GM08714 (cell line): ENCODE data around the gene PUM1.

Experiments
- H3K4me3 ChIP-seq: fragments of 200-500 bp; sonication (Bioruptor generic); 2 replicates; pipeline ENCODE4 v1.5.1; 2014; ENCODE audit warnings: mild to moderate bottlenecking, low read length, inconsistent platforms
- ZNF274 ChIP-seq: IDR thresholded peaks from 2 replicates; pipeline ENCODE4 v1.6.1; 2012; ENCODE audit warnings: mild to moderate bottlenecking, low read depth, low read length

The PUM1 gene

DNA sequence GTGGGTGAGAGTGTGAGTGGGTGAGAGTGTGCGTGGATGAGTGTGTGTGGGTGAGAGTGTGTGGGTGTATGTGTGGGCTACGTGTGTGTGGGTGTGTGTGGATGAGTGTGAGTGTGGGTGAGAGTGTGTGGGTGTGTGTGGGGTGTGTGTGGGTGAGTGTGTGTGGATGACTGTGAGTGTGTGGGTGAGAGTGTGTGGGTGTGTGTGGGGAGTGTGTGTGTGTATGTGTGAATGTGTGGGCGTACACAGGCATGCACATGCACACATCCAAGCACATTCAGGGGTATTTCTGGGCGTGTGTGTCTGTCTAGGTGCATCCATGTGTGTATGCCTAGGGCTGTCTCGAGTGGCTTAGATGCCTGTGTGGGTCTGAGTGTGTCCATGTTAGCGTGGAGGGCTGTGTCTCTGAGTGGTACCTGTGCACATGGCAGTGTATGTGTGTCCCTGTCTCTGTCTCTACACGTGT is 171.0 kb downstream of the PUM1 start:
- TF ChIP-seq ZNF274, result no peak
- no peak overlapping the region for H3K4me3 ChIP-seq

DNA sequence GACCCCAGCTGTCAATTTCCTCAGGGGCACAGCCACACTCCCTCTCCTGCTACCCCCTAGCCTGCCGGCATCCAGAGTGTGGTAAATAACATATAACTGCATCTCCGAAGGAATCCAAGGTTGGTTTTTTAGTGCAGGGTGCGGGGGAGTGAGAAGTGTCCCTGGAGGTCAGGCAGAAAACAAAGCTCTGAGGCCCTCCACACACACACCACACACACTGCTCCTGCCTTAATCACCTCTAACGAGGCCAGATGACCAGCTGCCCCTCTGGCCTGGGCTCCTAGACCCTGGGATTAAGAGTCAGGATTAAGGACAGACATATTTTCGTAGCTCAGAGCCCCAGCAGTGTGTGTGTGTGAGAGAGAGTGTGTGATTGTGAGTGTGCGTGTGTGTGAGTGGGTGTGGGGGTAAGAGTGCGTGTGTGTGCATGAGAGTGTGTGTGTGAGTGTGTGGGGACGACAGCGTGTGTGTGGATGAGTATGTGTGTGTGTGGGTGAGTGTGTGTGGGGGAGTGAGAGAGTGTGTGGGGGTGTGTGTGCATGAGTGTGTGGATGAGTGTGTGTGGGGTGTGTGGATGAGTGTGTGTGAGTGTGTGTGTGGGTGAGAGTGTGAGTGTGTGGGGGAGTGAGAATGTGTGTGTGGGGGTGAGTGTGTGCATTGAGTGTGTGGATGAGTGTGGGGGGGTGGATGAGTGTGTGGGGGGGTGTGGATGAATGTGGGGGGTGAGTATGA is 171.6 kb downstream of the PUM1 start:
- H3K4me3 ChIP-seq, result no peak overlapping the region

DNA sequence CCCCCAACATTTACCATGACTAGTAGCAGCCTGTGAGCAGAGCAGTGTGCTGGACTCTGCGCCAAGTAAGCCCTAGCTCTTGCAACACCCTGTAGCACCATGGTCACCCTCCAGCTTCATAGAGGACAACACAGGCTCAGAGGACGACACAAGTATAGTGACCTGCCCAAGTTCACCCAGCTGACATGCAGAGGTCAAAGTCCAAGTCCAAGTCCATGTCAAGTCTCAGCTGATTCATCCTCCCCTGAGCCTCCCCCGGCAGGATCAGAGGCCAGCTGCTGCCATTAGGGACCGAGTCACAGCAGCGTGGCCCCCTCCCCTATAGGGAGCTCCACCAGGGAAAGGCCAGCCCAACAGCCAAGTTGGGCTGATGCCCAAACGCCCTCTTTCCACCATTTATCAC is 172.8 kb downstream of the PUM1 start:
- H3K4me3 ChIP-seq, result no peak overlapping the region
- no peak for TF ChIP-seq ZNF274

More for the DNA sequence above, 171.6 kb downstream of the PUM1 start:
- TF ChIP-seq ZNF274, result no peak

DNA sequence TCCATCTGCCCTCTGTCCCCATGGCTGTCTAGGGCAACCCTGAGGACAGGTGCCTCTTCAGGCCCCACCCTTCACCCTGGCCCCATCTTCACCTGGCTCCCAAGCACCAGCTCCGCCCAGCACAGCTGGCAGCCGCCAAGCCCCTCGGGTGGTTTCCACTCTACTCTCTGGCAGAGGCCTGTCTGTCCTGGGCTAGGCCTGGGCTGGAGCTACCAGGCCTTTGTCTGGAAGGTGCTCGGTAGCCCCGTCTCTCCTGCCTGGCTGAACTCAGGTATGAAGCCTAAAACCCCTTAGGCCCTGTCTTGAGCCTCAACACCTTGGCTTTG is 174.3 kb downstream of the PUM1 start:
- H3K4me3 ChIP-seq, result no peak overlapping the region
- TF ChIP-seq ZNF274, result no peak

DNA sequence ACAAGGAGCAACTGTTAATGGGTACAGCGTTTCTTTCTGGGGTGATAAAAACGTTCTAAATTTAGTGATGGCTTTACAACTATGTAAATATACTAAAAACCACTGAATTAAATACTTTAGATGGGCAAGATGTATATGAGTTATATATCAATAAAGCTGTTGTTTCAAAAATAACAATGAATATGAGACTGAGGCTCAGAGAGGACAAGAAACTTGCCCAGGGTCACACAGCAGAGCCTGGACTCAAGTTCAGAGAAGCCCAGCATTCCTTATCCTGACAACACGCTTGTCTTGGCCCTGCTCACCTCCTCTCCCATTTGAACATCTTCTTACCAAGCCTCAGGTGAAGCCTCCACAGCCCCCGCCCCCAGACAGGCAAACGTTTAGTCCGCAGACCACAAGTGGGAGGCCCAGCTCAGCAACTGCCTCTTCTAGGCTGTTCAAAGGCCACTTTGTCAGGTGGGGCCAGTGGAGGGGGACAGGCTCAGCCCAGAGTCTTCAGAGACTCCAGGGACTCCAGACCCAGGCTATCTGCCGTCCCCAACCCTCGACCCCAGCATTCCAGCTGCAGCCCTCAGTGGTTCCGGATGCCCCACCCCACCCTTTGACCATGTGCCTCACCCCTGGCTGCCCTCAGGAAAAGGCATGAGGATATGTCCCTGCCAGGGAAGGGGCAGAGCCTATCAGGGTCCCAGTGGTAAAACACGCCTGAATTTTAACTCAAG is 174.9 kb downstream of the PUM1 start:
- no peak overlapping the region for H3K4me3 ChIP-seq
- TF ChIP-seq ZNF274, result no peak

DNA sequence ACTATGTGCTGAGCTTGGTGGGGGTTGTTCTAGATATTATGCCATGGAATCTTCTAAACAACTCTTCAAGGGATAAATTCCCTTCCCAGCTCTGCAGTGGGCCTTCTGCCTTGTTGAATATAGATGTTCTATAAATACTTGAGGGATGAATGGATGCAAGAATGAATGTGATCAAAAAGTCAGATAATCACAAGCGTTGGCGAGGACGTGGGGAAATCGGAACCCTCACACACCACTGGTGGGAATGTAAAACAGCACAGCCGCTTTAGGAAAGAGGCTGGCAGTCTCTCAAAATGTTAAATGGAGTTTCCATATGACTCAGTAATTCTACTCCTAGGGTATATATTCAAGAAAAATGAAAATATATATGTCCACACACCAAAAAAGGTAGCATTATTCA is 176.0 kb downstream of the PUM1 start:
- H3K4me3 ChIP-seq, result no peak overlapping the region
- no peak for TF ChIP-seq ZNF274

DNA sequence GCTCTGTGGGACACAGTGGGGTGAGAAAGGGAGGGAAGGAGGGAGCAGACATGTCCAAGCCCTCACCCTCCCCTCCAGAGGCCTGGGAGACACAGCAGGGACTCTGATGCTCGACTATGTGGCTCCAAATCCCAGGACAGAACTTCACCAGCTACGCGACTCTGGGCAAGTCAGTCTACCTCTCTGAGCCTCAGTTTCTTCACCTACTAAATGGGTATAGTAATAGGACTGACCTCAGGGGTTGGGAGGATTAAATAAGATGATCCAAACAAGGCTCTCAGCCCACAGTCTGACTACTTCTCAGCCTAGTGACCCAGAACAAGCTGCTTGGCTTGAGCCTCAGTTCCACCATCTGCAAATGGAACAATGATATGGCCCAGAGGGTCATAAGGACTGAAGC is 176.5 kb downstream of the PUM1 start:
- no peak overlapping the region for H3K4me3 ChIP-seq
- no peak for TF ChIP-seq ZNF274

DNA sequence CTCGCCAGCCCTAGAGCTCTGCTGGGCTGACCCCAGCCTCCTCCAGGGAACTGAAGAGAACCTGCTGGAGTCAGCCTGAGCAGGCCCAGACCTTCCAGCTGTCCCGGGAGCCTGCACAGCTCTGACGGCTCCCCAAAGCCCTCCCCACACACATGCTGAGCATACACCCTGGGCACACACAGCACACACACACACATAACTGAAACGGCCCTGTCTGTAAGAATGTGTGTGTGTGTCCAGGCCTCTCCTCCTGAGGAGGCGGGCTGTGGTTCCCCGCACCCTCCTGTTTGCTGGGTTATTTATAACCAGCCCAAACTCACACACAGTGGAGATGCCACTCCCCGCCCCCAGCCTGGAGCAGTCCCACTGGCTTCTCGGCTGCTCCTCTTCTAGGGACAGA is 177.1 kb downstream of the PUM1 start:
- TF ChIP-seq ZNF274, result no peak

DNA sequence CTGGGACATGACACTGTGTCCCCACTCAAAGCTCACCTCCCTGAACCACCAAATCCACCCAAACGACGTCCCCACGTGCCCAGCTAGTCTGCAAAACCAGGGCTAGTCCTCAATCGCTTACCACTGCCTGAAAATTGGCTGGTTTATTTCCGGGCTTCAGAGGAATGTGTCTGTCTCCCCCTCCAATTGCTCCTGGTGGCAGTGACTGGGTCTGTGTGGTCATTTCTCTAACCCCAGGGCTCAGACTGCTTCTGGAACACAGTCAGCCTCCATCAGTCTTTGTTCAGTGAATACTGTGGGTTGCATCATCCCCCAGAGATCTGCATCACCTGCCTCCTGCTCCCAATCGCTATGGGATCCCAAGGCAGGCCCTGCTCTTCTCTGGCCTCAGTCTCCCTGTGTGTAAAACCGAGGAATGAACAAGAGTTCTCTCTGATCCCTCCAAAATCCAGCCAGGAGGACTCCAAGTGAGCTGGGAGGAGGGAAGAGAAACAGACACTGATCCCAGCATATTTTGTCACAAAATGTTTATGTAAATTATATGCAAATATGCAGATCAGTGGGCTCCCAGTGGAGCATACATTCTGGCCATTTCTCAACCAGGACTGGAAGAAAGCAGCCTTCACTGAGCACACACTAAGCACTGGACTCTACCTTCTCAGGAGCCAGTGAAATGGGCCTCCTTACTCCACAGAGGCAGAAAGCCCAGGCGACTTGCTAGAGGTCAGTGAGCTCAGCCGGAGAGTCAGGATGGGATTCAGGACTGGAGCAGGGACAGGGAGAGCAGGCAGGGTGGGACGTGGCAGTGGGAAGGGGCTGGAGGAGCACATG is 177.8 kb downstream of the PUM1 start:
- no peak for TF ChIP-seq ZNF274
- no peak overlapping the region for H3K4me3 ChIP-seq

More for the DNA sequence above, 177.1 kb downstream of the PUM1 start:
- H3K4me3 ChIP-seq, result no peak overlapping the region

DNA sequence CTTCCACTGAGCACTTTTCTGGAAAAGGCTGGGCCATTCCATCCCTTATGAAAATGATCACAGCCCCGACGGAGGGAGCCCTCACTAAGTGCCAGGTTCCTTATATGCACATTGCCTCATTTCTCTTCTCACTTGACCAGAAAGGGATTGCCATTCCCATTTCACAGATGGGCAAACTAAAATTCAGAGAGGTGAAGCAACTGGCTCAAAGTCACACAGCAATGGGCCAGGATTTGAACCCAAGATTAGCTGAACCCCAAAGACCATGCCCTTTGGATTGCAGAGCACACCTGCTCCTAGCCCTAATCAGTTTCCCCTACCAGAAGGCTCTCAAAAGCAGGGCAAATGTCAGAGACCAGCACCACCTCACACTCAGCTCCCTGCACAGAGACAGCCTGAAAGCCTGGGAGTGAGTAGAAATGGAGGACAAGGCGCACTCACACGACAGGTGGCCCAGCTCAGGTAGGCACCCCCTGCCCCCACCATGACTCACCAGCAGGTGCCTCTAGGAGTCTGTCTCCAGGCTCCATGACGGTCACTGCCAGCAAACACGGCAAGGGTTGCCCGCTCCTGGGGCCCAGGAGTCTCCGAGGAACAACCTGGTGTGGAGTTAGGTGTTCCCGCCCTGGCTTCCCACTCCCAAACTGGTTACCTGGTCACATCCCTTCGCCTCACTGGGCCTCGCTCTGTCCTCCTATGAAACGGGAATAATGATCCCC is 178.6 kb downstream of the PUM1 start:
- H3K4me3 ChIP-seq, result no peak overlapping the region
- TF ChIP-seq ZNF274, result no peak

DNA sequence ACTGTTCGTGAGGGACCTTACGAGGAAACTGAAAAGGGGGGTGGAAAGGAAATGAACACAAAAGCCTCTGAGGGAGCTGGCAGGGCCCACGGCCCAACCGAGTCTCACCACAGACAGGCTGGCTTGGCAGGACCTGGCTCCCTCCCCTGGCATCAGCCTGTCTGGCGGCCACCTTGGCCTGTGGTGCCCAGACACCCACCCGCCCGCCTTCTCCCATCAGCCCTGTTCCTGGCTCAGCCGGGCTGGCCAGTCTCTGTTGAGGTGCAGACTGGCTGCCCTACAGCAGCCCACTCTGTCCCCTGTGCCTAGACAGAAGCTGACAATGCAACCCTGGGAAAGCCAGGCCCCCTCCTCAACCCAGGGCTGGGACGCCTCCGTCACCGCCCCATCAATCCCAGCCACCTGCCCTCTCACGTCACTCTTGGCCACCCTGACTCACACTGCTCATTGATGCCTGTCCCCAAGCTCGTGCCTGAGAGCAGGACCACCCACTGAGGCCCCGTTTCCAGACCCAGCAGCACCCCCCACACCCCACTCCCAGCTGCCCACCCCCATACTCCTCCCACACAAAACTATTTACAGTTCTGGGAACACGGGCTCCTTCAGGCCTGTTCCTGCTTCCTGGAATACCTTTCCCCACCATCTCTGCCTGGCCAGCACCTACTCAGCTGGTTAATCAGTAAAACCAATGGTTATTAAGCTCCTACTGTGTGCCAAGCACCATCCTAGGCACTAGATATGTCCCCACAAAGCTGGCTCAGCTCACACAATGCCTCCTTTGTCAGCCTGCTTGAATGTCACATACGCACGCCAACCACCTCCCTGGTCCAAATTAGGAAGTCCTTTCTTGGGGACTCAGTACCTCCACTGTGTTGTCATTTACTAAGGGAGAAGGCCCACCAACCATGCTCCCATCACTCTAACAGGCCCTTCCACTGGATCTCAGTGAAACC is 179.7 kb downstream of the PUM1 start:
- TF ChIP-seq ZNF274, result no peak

DNA sequence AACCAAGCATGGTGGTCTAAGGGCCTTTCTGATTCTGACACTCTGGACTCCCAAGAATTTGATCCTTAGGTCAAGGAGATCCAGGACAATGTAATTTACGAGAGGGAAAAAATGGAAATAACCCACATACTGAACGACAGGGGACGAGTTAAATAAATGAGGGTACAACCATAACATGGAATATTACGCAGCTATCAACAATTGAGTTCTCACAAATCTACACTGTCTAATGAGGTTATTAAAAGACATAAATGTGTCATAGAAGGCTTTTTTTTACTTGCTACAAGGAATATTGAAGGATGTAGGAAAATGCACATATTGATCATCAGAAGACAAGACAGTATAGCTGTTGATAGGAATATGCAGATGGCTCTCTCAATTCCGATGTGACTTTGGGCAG is 180.8 kb downstream of the PUM1 start:
- TF ChIP-seq ZNF274, result no peak
- no peak overlapping the region for H3K4me3 ChIP-seq

More for the DNA sequence above, 179.7 kb downstream of the PUM1 start:
- no peak overlapping the region for H3K4me3 ChIP-seq
